HCT116 (cell line): ENCODE data around the gene TMOD1. TPM values are rescaled to one million over a fixed set of nuclear protein-coding genes. Genes with fewer than 3 reads are reported as not detected.

ENCODE experiments used
- ATAC-seq: fragments of 200-7000 bp; cut with Tn5 transposase; 2 replicates; pipeline ENCODE4 v1.9.1; 2020; ENCODE audit warnings: mild to moderate bottlenecking, moderate library complexity
- BruUV-seq: library from RNA; stranded (reverse); fragments of 400-500 nt; replicated peaks from 2 replicates; lab custom pipeline; 2021; lab: Mats Ljungman, UMichigan
- CTCF ChIA-PET: fragments of 300-600 bp; sonication (Branson Sonifier 250); formaldehyde crosslinking; loops from one replicate; lab custom pipeline; 2021; ENCODE audit warnings: antibody characterized with exemption; lab: Charles Lee
- POLR2A ChIA-PET: fragments of 300-600, 350-600 bp; sonication (Branson Sonifier 250); formaldehyde crosslinking; loops from one replicate; lab custom pipeline; 2021; ENCODE audit warnings: antibody characterized with exemption; lab: Charles Lee
- RAD21 ChIA-PET, 2 experiments: fragments of 300-600 bp; sonication (Branson Sonifier 250); formaldehyde crosslinking; loops; one replicate each; lab custom pipeline; 2023; ENCODE audit warnings: low total read pairs in 2 of 2; ENCODE audit not compliant: uncharacterized antibody in 2 of 2, unreplicated experiment in 2 of 2, low non-redundant PET in 1 of 2; lab: Charles Lee
- DNase-seq: peaks from one replicate; pipeline ENCODE4 v3.0.0-alpha.2; 2010; ENCODE audit warnings: low read depth, low spot score
- H2AFZ ChIP-seq: fragments of 200-600 bp; shearing (Covaris generic), sonication (generic); 2 replicates; pipeline ENCODE4 v1.6.1; 2017; ENCODE audit warnings: low read depth, mixed run types, mixed read lengths, antibody characterized with exemption, low read length; ENCODE audit not compliant: poor library complexity, severe bottlenecking
- H3K27ac ChIP-seq: 2 replicates; pipeline ENCODE4 v1.5.1; 2012; ENCODE audit warnings: low read depth, low read length
- H3K27me3 ChIP-seq: fragments of 200-600 bp; sonication (generic); 2 replicates; pipeline ENCODE4 v1.6.1; 2016; ENCODE audit warnings: mixed run types, low read length, mixed read lengths; ENCODE audit not compliant: insufficient read depth
- H3K36me3 ChIP-seq, 2 experiments: fragments of 200-500 bp in 1 of 2; fragments of 200-600 bp in 1 of 2; sonication (Bioruptor generic) in 1 of 2; sonication (generic) in 1 of 2; 2 replicates each; pipeline versions ENCODE4 v1.5.1 to v1.6.1; 2014 to 2016; ENCODE audit warnings: low read length in 2 of 2, inconsistent platforms in 1 of 2, mixed read lengths in 1 of 2, mixed run types in 1 of 2; ENCODE audit not compliant: insufficient read depth in 2 of 2, control insufficient read depth in 1 of 2
- H3K4me1 ChIP-seq, 2 experiments: fragments of 200-600 bp in 1 of 2; sonication (generic) in 1 of 2; 2 replicates each; pipeline versions ENCODE4 v1.5.1 to v1.6.1; 2012 to 2017; ENCODE audit warnings: low read length in 2 of 2, inconsistent platforms in 1 of 2, mild to moderate bottlenecking in 1 of 2, mixed read lengths in 1 of 2, mixed run types in 1 of 2, moderate library complexity in 1 of 2; ENCODE audit not compliant: insufficient read depth in 2 of 2, control insufficient read depth in 1 of 2
- H3K4me2 ChIP-seq: fragments of 200-600 bp; sonication (generic); 2 replicates; pipeline ENCODE4 v1.6.1; 2017; ENCODE audit warnings: mixed run types, low read length, mixed read lengths
- H3K4me3 ChIP-seq, 2 experiments: fragments of 200-600 bp in 1 of 2; sonication (generic) in 1 of 2; replicated peaks in 1 of 2; 2 replicates each; pipeline ENCODE4 v1.5.1; 2011 to 2016; ENCODE audit warnings: low read length in 2 of 2, control low read depth in 1 of 2, low read depth in 1 of 2, mild to moderate bottlenecking in 1 of 2, mixed read lengths in 1 of 2, mixed run types in 1 of 2
- H3K79me2 ChIP-seq: fragments of 200-600 bp; sonication (generic); 2 replicates; pipeline ENCODE4 v1.6.1; 2017; ENCODE audit warnings: mild to moderate bottlenecking, mixed run types, low read length, moderate library complexity, mixed read lengths; ENCODE audit not compliant: insufficient read depth
- H3K9ac ChIP-seq: fragments of 200-600 bp; sonication (generic); 2 replicates; pipeline ENCODE4 v1.6.1; 2016; ENCODE audit warnings: low read length, mixed read lengths
- H3K9me2 ChIP-seq: fragments of 200-600 bp; sonication (generic), shearing (Covaris generic); 2 replicates; pipeline ENCODE4 v1.6.1; 2017; ENCODE audit warnings: mixed run types, mild to moderate bottlenecking, moderate library complexity; ENCODE audit not compliant: insufficient read depth
- H3K9me3 ChIP-seq, 2 experiments: fragments of 200-500 bp in 1 of 2; fragments of 200-600 bp in 1 of 2; sonication (Bioruptor generic) in 1 of 2; sonication (generic) in 1 of 2; 2 replicates each; pipeline ENCODE4 v1.6.1; 2014 to 2017; ENCODE audit warnings: low read length in 2 of 2, mixed read lengths in 2 of 2, inconsistent platforms in 1 of 2, low read depth in 1 of 2, mild to moderate bottlenecking in 1 of 2, mixed run types in 1 of 2, moderate library complexity in 1 of 2; ENCODE audit not compliant: control insufficient read depth in 1 of 2, insufficient read depth in 1 of 2
- H4K20me1 ChIP-seq: fragments of 200-600 bp; sonication (generic), shearing (Covaris generic); 2 replicates; pipeline ENCODE4 v1.6.1; 2017; ENCODE audit warnings: mixed run types, mild to moderate bottlenecking, moderate library complexity; ENCODE audit not compliant: insufficient read depth
- CEBPB ChIP-seq: IDR thresholded peaks from 2 replicates; pipeline ENCODE4 v1.6.1; 2012; ENCODE audit warnings: low read depth
- EGR1 ChIP-seq: IDR thresholded peaks from 2 replicates; pipeline ENCODE4 v1.6.1; 2012; ENCODE audit warnings: low read depth
- ELF1 ChIP-seq: IDR thresholded peaks from 2 replicates; pipeline ENCODE4 v1.6.1; 2012; ENCODE audit warnings: low read depth, borderline replicate concordance
- EZH2 ChIP-seq: fragments of 200-600 bp; sonication (generic); IDR thresholded peaks from 2 replicates; pipeline ENCODE4 v1.6.1; 2017; ENCODE audit warnings: antibody characterized with exemption, mixed run types
- EZH2phosphoT487 ChIP-seq: fragments of 200-600 bp; IDR thresholded peaks from 2 replicates; pipeline ENCODE4 v1.6.1; 2018; ENCODE audit warnings: antibody characterized with exemption, borderline replicate concordance
- FOSL1 ChIP-seq: IDR thresholded peaks from 2 replicates; pipeline ENCODE4 v1.6.1; 2012; ENCODE audit warnings: low read depth
- JUND ChIP-seq: IDR thresholded peaks from 2 replicates; pipeline ENCODE4 v1.6.1; 2012
- POLR2AphosphoS5 ChIP-seq: IDR thresholded peaks from 2 replicates; pipeline ENCODE4 v1.6.1; 2011; ENCODE audit warnings: mild to moderate bottlenecking, low read depth, low read length, moderate library complexity
- RAD21 ChIP-seq: IDR thresholded peaks from 2 replicates; pipeline ENCODE4 v1.6.1; 2012; ENCODE audit warnings: low read depth, mild to moderate bottlenecking
- SIN3A ChIP-seq: IDR thresholded peaks from 2 replicates; pipeline ENCODE4 v1.6.1; 2012; ENCODE audit warnings: low read depth
- SP1 ChIP-seq: IDR thresholded peaks from 2 replicates; pipeline ENCODE4 v1.6.1; 2012; ENCODE audit warnings: low read depth
- SRF ChIP-seq: IDR thresholded peaks from 2 replicates; pipeline ENCODE4 v1.6.1; 2012; ENCODE audit warnings: low read depth
- TCF7L2 ChIP-seq: IDR thresholded peaks from 2 replicates; pipeline ENCODE4 v1.7.0; 2011; ENCODE audit warnings: borderline replicate concordance, inconsistent platforms; ENCODE audit not compliant: insufficient read depth, insufficient read length; ENCODE audit errors: extremely low read depth
- ZFX ChIP-seq: fragments of 450-650 bp; IDR thresholded peaks from 2 replicates; pipeline ENCODE4 v1.6.1; 2017
- ZNF274 ChIP-seq: fragments of 200-500 bp; sonication (Bioruptor generic); IDR thresholded peaks from 2 replicates; pipeline ENCODE4 v1.6.1; 2014; ENCODE audit warnings: mild to moderate bottlenecking, low read depth, low read length, inconsistent platforms
- intact Hi-C: fragments of 100-400 bp; cut with micrococcal nuclease; formaldehyde crosslinking; loops from 2 replicates; pipeline ENCODE4 v1.10.0; 2022
- total RNA-seq: library from RNA; stranded (reverse); gene quantifications from one replicate; pipeline ENCODE4 v1.2.1, GENCODE V29; 2021; ENCODE audit not compliant: unreplicated experiment
- TF ChIP-seq, protein P1 (sequence below): IDR thresholded peaks from 2 replicates; pipeline ENCODE4 v1.6.1; 2012
- TF ChIP-seq, protein P2 (sequence below), 3 experiments: fragments of 200-600 bp in 1 of 3; sonication (generic) in 1 of 3; IDR thresholded peaks in 2 of 3; conservative IDR thresholded peaks in 1 of 3; 2 replicates each; pipeline ENCODE4 v1.5.1; 2012 to 2017; ENCODE audit warnings: low read depth in 2 of 3, low read length in 2 of 3, antibody characterized with exemption in 1 of 3, borderline replicate concordance in 1 of 3, control low read depth in 1 of 3, mild to moderate bottlenecking in 1 of 3, mixed read lengths in 1 of 3, mixed run types in 1 of 3, moderate library complexity in 1 of 3; ENCODE audit not compliant: insufficient read depth in 1 of 3
- TF ChIP-seq, protein P3 (sequence below): IDR thresholded peaks from 2 replicates; pipeline ENCODE4 v1.6.1; 2012; ENCODE audit warnings: low read depth
- TF ChIP-seq, protein P4 (sequence below): IDR thresholded peaks from 2 replicates; pipeline ENCODE4 v1.6.1; 2012

TMOD1 gene
- total RNA-seq, 1 experiment from 2014 or later, result 4.4 TPM

DNA sequence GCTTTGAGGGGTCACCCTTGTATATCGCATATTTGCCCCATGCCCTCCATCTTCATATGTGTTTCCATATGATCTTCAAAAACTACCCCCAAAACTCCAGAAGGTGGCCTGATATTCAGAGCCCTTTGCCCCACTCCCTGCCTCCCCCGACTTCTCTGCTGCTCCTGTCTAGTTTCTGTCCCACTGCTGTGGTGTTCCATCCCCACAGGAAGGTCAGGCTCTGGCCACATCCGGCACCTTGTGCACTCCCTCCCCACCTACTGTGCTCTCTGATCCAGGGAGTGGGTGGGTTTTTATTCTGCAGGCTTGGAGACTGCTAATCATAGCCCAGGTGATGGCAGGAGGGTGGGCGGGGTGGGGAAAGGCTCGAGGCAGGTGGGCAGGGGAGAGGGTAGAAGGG is 52.4 kb downstream of the TMOD1 start:
- Histone ChIP-seq H3K9ac (no peak overlapping the region), H4K20me1 (no peaks in the 10 kb centered on the region), H3K4me1 (no peaks in the 10 kb centered on the region), H3K27me3 (no peaks in the 10 kb centered on the region), H3K27ac (no peak overlapping the region), H3K79me2 (no peaks in the 10 kb centered on the region), H3K4me3 (no peak overlapping the region), H3K36me3 (no peaks in the 10 kb centered on the region), H3K9me3 (no peaks in the 10 kb centered on the region), H2AFZ (no peak overlapping the region), H3K4me2 (no peak overlapping the region), H3K9me2 (no peaks in the 10 kb centered on the region)
- intact Hi-C loops, result no loop called here
- ChIA-PET RAD21 (no interaction called here), POLR2A (no interaction called here), CTCF (no interaction called here)
- no TSS peak for BruUV-seq
- no peak for DNase-seq
- ATAC-seq, result no peak
- no peak for TF ChIP-seq RAD21
- TF ChIP-seq CEBPB, result no peak
- TF ChIP-seq SIN3A, result no peak
- no peak for TF ChIP-seq TCF7L2
- no peak for TF ChIP-seq FOSL1
- TF ChIP-seq ZFX, result no peak
- TF ChIP-seq ELF1, result no peak
- TF ChIP-seq EGR1, result no peak
- TF ChIP-seq, protein P1, sequence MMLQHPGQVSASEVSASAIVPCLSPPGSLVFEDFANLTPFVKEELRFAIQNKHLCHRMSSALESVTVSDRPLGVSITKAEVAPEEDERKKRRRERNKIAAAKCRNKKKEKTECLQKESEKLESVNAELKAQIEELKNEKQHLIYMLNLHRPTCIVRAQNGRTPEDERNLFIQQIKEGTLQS, result no peak
- TF ChIP-seq, protein P2, sequence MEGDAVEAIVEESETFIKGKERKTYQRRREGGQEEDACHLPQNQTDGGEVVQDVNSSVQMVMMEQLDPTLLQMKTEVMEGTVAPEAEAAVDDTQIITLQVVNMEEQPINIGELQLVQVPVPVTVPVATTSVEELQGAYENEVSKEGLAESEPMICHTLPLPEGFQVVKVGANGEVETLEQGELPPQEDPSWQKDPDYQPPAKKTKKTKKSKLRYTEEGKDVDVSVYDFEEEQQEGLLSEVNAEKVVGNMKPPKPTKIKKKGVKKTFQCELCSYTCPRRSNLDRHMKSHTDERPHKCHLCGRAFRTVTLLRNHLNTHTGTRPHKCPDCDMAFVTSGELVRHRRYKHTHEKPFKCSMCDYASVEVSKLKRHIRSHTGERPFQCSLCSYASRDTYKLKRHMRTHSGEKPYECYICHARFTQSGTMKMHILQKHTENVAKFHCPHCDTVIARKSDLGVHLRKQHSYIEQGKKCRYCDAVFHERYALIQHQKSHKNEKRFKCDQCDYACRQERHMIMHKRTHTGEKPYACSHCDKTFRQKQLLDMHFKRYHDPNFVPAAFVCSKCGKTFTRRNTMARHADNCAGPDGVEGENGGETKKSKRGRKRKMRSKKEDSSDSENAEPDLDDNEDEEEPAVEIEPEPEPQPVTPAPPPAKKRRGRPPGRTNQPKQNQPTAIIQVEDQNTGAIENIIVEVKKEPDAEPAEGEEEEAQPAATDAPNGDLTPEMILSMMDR (IDR thresholded peaks at IDR 0.05 in 2 of 3, conservative IDR thresholded peaks at IDR 0.05 in 1 of 3; ENCODE audit: borderline replicate concordance in 1 of 3, insufficient read depth in 1 of 3, low read depth in 2 of 3, low read length in 2 of 3), result no peak
- TF ChIP-seq EZH2, result no peak
- no peak for TF ChIP-seq ZNF274
- no peak for TF ChIP-seq EZH2phosphoT487
- no peak for TF ChIP-seq JUND
- no peak for TF ChIP-seq SRF
- no peak for TF ChIP-seq SP1
- TF ChIP-seq, protein P3, sequence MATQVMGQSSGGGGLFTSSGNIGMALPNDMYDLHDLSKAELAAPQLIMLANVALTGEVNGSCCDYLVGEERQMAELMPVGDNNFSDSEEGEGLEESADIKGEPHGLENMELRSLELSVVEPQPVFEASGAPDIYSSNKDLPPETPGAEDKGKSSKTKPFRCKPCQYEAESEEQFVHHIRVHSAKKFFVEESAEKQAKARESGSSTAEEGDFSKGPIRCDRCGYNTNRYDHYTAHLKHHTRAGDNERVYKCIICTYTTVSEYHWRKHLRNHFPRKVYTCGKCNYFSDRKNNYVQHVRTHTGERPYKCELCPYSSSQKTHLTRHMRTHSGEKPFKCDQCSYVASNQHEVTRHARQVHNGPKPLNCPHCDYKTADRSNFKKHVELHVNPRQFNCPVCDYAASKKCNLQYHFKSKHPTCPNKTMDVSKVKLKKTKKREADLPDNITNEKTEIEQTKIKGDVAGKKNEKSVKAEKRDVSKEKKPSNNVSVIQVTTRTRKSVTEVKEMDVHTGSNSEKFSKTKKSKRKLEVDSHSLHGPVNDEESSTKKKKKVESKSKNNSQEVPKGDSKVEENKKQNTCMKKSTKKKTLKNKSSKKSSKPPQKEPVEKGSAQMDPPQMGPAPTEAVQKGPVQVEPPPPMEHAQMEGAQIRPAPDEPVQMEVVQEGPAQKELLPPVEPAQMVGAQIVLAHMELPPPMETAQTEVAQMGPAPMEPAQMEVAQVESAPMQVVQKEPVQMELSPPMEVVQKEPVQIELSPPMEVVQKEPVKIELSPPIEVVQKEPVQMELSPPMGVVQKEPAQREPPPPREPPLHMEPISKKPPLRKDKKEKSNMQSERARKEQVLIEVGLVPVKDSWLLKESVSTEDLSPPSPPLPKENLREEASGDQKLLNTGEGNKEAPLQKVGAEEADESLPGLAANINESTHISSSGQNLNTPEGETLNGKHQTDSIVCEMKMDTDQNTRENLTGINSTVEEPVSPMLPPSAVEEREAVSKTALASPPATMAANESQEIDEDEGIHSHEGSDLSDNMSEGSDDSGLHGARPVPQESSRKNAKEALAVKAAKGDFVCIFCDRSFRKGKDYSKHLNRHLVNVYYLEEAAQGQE, result no peak
- TF ChIP-seq, protein P4, sequence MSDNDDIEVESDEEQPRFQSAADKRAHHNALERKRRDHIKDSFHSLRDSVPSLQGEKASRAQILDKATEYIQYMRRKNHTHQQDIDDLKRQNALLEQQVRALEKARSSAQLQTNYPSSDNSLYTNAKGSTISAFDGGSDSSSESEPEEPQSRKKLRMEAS, result no peak
- TF ChIP-seq POLR2AphosphoS5, result no peak
